KOPT-K1 (cell line): ENCODE data around the gene PITX3.
A peak's percentile ranks its signal among the peaks of the same experiment; 100 is the strongest.
"Not testable (repeated sequence)": the region's sequence is repeated elsewhere in the genome, so short reads cannot be mapped to it uniquely, and the experiment has no call there.

Experiments used
- H3K27ac ChIP-seq: fragments of 200-600 bp; sonication (generic); 2 replicates; pipeline ENCODE4 v1.5.1; 2016; ENCODE audit warnings: antibody characterized with exemption, mild to moderate bottlenecking, low read depth, low read length; ENCODE audit not compliant: poor library complexity, severe bottlenecking
- H3K36me3 ChIP-seq: fragments of 200-600 bp; sonication (generic); 2 replicates; pipeline ENCODE4 v1.5.1; 2017; ENCODE audit warnings: antibody characterized with exemption, mild to moderate bottlenecking, low read length, moderate library complexity; ENCODE audit not compliant: insufficient read depth
- H3K9me3 ChIP-seq: fragments of 200-600 bp; sonication (generic); 2 replicates; pipeline ENCODE4 v1.5.1; 2017; ENCODE audit warnings: antibody characterized with exemption, low read length, mild to moderate bottlenecking; ENCODE audit not compliant: insufficient read depth, poor library complexity, severe bottlenecking

PITX3 gene

GRCh38 chr10:102188941-102189898 is 52.1 kb downstream of the PITX3 start:
- Histone ChIP-seq H3K9me3 (peaks cover 59% of the 10 kb centered on the region), H3K27ac (peak overlapping the region; percentile 35)
- not testable (repeated sequence) for H3K36me3 ChIP-seq

DNA sequence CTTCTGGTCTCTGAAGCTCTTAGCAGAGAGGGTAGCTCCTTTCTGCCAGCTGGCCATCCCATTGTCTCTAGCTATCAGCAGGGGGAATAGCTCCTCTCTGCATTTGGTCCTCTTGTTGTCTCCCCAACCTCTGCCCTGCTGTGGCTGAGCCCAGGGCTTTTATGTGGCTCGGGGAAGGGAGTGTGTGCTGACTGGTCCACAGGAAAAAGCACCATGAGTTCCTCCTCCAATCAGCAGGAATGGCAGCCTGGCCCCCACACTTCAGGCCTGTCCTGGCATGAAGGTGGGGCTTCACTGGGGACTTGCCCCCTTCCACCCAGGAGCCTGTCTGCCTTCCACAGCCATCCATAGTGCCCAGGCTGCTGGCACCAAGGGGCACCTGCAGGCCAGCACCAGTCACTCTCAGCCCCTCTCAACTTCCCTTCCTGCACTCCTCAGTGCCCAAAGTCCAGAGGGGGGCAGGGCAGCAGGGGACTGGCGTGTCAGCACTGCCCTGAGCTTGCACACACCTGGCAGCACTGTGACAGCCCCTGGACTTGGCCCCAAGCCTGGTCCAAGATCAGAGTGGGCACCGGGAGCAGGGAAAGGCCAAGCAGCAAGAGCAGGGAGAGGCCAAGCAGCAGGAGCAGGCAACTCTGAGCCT is 52.9 kb downstream of the PITX3 start:
- Histone ChIP-seq H3K27ac (no peak overlapping the region), H3K9me3 (peaks cover 59% of the 10 kb centered on the region), H3K36me3 (no peaks in the 10 kb centered on the region)

DNA sequence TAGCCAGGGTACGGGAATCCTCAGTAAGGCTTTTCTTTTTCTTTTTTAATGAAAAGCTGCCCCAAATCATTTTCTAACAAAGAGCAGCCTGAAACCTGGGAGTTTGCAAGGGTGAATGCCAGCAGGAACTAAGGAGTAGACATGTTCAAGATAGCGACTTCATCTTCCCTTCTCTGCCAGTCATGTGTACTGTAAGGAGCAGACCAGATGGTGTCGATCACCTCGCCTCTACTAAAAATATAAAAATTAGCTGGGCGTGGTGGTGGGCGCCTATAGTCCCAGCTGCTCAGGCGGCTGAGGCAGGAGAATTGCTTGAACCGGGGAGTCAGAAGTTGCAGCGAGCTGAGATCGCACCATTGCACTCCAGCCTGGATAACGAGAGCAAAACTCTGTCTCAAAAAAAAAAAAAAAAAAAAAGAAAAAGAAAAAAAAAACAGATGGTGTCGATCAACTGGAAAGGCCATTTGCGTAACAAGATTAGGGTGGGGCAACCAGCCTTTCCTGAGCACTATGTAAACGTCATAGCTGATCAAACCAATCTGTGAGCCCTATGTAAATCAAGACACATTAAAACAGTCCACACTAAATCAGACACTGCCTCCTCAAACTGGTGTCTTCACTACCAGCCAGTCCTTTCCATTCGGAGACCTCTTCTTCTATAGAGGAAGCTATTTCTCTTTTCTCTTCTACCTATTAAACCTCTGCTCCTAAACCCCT is 55.3 kb downstream of the PITX3 start:
- Histone ChIP-seq H3K9me3 (peaks cover 40% of the 10 kb centered on the region), H3K27ac (no peak overlapping the region), H3K36me3 (no peaks in the 10 kb centered on the region)

DNA sequence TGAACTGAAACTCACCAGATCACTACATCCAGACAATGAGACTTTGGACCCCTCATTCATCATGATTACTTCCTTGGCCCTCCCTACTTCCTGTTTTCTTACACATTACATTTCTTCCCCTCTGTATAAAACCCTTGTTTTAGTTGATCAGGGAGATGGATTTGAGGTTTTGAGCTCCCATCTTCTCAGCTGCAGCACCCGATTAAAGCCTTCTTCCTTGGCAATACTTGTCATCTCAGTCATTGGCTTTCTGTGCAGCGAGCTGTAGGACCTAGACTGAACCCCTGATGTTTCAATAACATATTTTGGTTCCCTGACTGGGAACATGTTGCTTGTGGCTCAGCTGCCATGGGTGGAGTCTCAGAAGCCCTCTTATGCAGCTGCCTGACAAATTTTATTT is 56.0 kb downstream of the PITX3 start:
- Histone ChIP-seq H3K36me3 (no peaks in the 10 kb centered on the region), H3K9me3 (peaks cover 34% of the 10 kb centered on the region), H3K27ac (no peak overlapping the region)

GRCh38 chr10:102184606-102185005 is 56.7 kb downstream of the PITX3 start:
- peaks cover 28% of the 10 kb centered on the region for H3K9me3 ChIP-seq
- no peak overlapping the region for H3K27ac ChIP-seq
- no peaks in the 10 kb centered on the region for H3K36me3 ChIP-seq
